Activated CD4-positive, alpha-beta T cell treated with anti-CD3 and anti-CD28 coated beads, Interleukin-2, Interleukin-6, amounts not matched to agents 100 ng/mL and 50 ng/mL, durations not matched to agents 16 hours and 8 hours (primary cell): ENCODE data around the gene SKIL.

Experiments
- DNase-seq: peaks from one replicate; pipeline ENCODE4 v3.0.0-alpha.2; 2020

Gene SKIL

DNA sequence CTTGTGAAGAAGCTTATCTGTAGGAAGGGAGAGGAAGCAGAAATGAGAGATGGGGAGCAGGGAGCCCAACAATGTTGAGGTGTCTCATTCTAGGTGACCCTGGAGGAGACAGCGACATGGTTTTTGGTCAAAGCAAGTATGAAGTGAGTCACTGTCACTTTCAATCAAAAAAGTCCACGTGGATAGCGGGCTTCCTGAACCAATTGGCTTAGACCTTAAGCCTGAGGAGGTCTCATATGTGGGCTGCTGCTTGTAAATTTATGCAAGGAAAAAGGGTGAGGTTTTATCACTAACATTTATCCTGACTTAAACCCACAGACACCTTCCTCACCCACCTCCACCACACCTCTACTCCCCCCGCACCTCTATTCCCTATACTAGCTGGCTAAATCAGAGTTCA is 83.9 kb downstream of the SKIL start:
- DNase-seq, result no peak

DNA sequence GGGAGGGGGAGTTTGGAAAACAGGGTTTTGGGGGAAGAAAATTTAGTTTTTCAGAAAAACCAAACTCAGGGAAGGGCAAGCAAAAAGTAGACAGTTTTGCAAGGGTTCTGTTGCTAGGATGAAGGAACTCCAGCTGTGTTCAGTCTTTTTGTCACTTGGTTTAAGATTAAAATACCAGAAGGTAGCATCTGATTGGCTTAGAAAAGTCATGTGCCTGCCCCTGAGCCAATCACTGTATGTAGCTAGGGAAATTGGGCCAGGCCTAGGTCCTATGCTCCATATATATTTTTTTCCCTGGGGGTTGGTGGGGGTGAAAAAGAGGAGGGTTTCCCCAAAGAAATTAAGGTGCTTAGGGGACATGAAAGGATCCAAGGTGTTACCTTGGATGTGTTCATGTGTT is 85.4 kb downstream of the SKIL start:
- no peak for DNase-seq

DNA sequence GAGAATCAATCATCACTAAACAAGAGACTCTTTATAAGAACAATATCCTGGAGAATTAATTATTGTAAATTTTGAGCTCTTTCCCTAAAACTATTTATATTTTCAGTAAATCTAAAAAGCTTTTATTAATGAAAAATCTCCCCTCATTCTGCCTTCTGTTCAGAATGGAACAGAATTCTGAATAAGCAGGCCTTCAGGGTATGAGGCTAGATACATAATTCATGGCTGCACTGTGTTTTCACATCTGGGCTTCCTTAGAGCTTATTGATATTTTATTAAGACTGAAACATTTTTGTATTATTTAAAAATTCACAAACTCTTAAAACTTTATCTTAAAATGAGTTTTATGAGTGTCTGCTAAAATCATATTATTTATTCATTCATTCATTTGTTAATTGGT is 85.9 kb downstream of the SKIL start:
- no peak for DNase-seq
